Smooth muscle cell (in vitro differentiated cells): ENCODE measurements around the gene CA7. TPM values are rescaled to one million over a fixed set of nuclear protein-coding genes. Genes with fewer than 3 reads are reported as not detected.

Experiments used
- DNase-seq: peaks from one replicate; lab custom pipeline; 2025; ENCODE audit not compliant: unreplicated experiment; lab: John Stamatoyannopoulos, UW
- H2AFZ ChIP-seq: fragments of 200-600 bp; sonication (generic); 2 replicates; pipeline ENCODE4 v1.6.0; 2016; ENCODE audit warnings: antibody characterized with exemption, low read depth, mild to moderate bottlenecking
- H3F3A ChIP-seq: fragments of 200-600 bp; sonication (generic); 2 replicates; pipeline ENCODE4 v1.6.0; 2017; ENCODE audit warnings: antibody characterized with exemption, low read depth
- H3K27ac ChIP-seq: fragments of 200-600 bp; sonication (generic); 2 replicates; pipeline ENCODE4 v1.5.1; 2016; ENCODE audit warnings: low read depth, mild to moderate bottlenecking
- H3K27me3 ChIP-seq: fragments of 200-600 bp; sonication (generic); 2 replicates; pipeline ENCODE4 v1.6.1; 2016; ENCODE audit warnings: low read depth, mild to moderate bottlenecking
- H3K36me3 ChIP-seq: fragments of 200-600 bp; sonication (generic); 2 replicates; pipeline ENCODE4 v1.5.1; 2016; ENCODE audit warnings: low read depth
- H3K4me1 ChIP-seq: fragments of 200-600 bp; sonication (generic); 2 replicates; pipeline ENCODE4 v1.5.1; 2016; ENCODE audit warnings: low read depth
- H3K4me2 ChIP-seq: fragments of 200-600 bp; sonication (generic); 2 replicates; pipeline ENCODE4 v1.6.0; 2016; ENCODE audit warnings: mild to moderate bottlenecking
- H3K4me3 ChIP-seq: fragments of 200-600 bp; sonication (generic); 2 replicates; pipeline ENCODE4 v1.5.1; 2016; ENCODE audit warnings: mild to moderate bottlenecking
- H3K79me2 ChIP-seq: fragments of 200-600 bp; sonication (generic); 2 replicates; pipeline ENCODE4 v1.6.0; 2016; ENCODE audit warnings: low read depth, mild to moderate bottlenecking
- H3K9ac ChIP-seq: fragments of 200-600 bp; sonication (generic); 2 replicates; pipeline ENCODE4 v1.6.0; 2016; ENCODE audit warnings: low read depth
- H3K9me3 ChIP-seq: fragments of 200-600 bp; sonication (generic); replicated peaks from 2 replicates; pipeline ENCODE4 v1.5.1; 2016; ENCODE audit warnings: low read depth
- H4K20me1 ChIP-seq: fragments of 200-600 bp; sonication (generic); 2 replicates; pipeline ENCODE4 v1.6.0; 2016; ENCODE audit warnings: low read depth
- WGBS: methylation state at CpG from one replicate; pipeline ENCODE4 v1.1.7; 2016; ENCODE audit warnings: low lambda C conversion rate; 5-methylcytosine and 5-hydroxymethylcytosine counted together
- polyA plus RNA-seq: library from polyadenylated mRNA; unstranded; fragments of >200 nt; fragmentation: Nextera tagmentation; extraction: Ambion mirVana; gene quantifications from 2 replicates; pipeline ENCODE4 v1.2.1, GENCODE V29; 2016
- total RNA-seq: library from RNA; depleted of rRNA; stranded (reverse); fragments of >200 nt; gene quantifications from 2 replicates; pipeline ENCODE4 v1.2.3, GENCODE V29; 2014
- TF ChIP-seq, protein P1 (sequence below): fragments of 200-600 bp; sonication (generic); IDR thresholded peaks from 2 replicates; pipeline ENCODE4 v1.5.1; 2017; ENCODE audit warnings: borderline replicate concordance, mild to moderate bottlenecking, antibody characterized with exemption; ENCODE audit not compliant: insufficient read depth, poor library complexity, severe bottlenecking

The CA7 gene
- total and polyA plus RNA-seq, 2 experiments from 2014 or later, result not detected

DNA sequence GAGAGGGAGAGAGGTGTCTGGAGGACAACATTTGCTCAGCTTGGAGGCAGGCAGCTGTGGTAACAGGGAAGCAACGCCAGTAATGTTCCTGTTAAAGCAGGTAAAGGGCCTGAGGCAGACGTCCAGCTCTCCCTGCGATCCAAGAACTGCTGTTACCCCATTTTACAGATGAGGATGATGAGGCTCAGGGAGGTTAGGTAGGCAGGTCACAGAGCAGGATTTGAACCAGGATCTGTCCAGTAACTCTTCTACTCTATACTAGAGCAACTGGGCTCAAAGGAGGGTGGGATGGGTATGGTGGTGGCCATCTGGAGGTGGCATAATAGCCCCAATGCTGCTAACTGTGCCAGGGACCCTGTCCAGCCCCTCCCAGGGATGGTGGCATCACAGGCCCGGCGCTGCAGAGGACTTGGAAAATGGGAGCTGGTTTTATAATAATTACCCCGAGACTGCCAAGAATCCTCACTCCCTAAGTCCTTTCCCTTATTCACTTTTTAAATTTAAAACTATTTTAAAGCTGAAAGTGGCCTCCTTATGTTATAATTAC is 12.0 kb downstream of the CA7 start:
- no peak for DNase-seq
- Histone ChIP-seq H3K27ac (no peak overlapping the region), H3K4me1 (no peaks in the 10 kb centered on the region), H2AFZ (no peak overlapping the region), H4K20me1 (no peaks in the 10 kb centered on the region), H3K27me3 (peaks cover 6% of the 10 kb centered on the region), H3K36me3 (no peaks in the 10 kb centered on the region), H3K79me2 (no peaks in the 10 kb centered on the region), H3K4me2 (no peak overlapping the region), H3F3A (no peaks in the 10 kb centered on the region), H3K9ac (no peak overlapping the region), H3K9me3 (no peaks in the 10 kb centered on the region), H3K4me3 (no peak overlapping the region)
- TF ChIP-seq, protein P1, sequence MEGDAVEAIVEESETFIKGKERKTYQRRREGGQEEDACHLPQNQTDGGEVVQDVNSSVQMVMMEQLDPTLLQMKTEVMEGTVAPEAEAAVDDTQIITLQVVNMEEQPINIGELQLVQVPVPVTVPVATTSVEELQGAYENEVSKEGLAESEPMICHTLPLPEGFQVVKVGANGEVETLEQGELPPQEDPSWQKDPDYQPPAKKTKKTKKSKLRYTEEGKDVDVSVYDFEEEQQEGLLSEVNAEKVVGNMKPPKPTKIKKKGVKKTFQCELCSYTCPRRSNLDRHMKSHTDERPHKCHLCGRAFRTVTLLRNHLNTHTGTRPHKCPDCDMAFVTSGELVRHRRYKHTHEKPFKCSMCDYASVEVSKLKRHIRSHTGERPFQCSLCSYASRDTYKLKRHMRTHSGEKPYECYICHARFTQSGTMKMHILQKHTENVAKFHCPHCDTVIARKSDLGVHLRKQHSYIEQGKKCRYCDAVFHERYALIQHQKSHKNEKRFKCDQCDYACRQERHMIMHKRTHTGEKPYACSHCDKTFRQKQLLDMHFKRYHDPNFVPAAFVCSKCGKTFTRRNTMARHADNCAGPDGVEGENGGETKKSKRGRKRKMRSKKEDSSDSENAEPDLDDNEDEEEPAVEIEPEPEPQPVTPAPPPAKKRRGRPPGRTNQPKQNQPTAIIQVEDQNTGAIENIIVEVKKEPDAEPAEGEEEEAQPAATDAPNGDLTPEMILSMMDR, result no peak
- WGBS, result 95% methylated on average over 6 of the region's 6 CpGs

DNA sequence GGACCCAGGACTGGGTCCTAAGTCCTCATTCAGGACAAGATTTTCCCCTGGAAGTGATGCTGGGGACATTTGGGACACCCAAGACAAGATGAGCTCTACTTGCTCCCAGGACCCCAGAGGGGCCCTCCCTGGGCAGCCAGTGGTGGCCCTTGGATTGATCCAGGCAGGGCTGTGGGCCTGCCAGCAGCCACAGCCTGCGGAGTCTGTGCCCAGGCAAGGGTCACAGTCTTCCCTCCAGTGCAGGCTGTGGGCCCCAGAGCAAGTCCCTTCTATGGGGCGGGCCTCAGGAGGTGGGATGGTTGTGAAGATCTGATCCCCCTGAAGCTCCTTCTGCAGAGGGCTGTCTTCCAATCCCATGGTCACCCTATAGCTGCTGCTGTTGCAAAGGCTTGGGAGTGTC is 12.6 kb downstream of the CA7 start:
- Histone ChIP-seq H4K20me1 (no peaks in the 10 kb centered on the region), H3K9me3 (no peaks in the 10 kb centered on the region), H3K4me2 (no peak overlapping the region), H3K27ac (no peak overlapping the region), H3K79me2 (no peaks in the 10 kb centered on the region), H3K27me3 (peaks cover 6% of the 10 kb centered on the region), H3K36me3 (no peaks in the 10 kb centered on the region), H3K9ac (no peak overlapping the region), H3F3A (no peaks in the 10 kb centered on the region), H3K4me1 (no peaks in the 10 kb centered on the region), H2AFZ (no peak overlapping the region), H3K4me3 (no peak overlapping the region)
- TF ChIP-seq, protein P1, result no peak
- no peak for DNase-seq
- 100% methylated on average over 2 of the region's 2 CpGs for WGBS

DNA sequence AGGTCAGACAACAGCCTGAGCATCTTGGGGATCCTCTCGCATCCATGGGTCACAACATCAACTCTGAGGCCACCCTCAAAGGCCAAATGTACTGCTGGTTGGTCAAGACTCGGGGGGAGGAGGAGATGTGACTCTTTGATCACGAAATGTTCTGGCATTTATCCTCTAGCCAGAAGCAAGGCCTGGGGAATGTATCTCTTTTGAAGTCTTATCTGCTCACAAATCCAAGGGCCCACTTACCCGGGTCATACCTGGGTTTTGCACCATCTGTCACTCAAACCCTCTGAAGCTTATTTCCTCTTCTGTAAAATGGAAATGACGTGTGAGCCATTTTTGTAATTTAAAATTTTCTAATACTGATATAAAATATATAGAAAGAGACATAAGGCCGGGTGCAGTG is 13.2 kb downstream of the CA7 start:
- Histone ChIP-seq H3F3A (no peaks in the 10 kb centered on the region), H3K36me3 (no peaks in the 10 kb centered on the region), H2AFZ (no peak overlapping the region), H4K20me1 (no peaks in the 10 kb centered on the region), H3K9me3 (no peaks in the 10 kb centered on the region), H3K4me2 (no peak overlapping the region), H3K27ac (no peak overlapping the region), H3K9ac (no peak overlapping the region), H3K4me3 (no peak overlapping the region), H3K79me2 (no peaks in the 10 kb centered on the region), H3K4me1 (no peaks in the 10 kb centered on the region), H3K27me3 (peaks cover 6% of the 10 kb centered on the region)
- TF ChIP-seq, protein P1, result no peak
- no peak for DNase-seq
- WGBS, result 69% methylated on average over 6 of the region's 6 CpGs

- no peaks in the 10 kb centered on the region for H3K9me3 ChIP-seq
- TF ChIP-seq, protein P1, result no peak
- 53% methylated on average over 4 of the region's 4 CpGs for WGBS
- no peak overlapping the region for H3K27ac ChIP-seq
- H3K27me3 ChIP-seq, result no peaks in the 10 kb centered on the region
- no peaks in the 10 kb centered on the region for H3K4me1 ChIP-seq
- H3K4me2 ChIP-seq, result no peak overlapping the region
- H3K4me3 ChIP-seq, result no peak overlapping the region
- H3K79me2 ChIP-seq, result no peaks in the 10 kb centered on the region
- H2AFZ ChIP-seq, result no peak overlapping the region
- no peak overlapping the region for H3K9ac ChIP-seq
- H3F3A ChIP-seq, result no peaks in the 10 kb centered on the region
- no peaks in the 10 kb centered on the region for H4K20me1 ChIP-seq
- no peak for DNase-seq
- H3K36me3 ChIP-seq, result no peaks in the 10 kb centered on the region
Observed at GRCh38 chr16:66858740-66859396, 14.7 kb downstream of the CA7 start.
